NCI-H82 treated with DMSO at 0.1 percent for 48 hours (cell line): ENCODE measurements around the gene UNC45B.
"Not testable (repeated sequence)": the region's sequence is repeated elsewhere in the genome, so short reads cannot be mapped to it uniquely, and the experiment has no call there.

Experiments used
- DNase-seq: peaks from one replicate; lab custom pipeline; 2025; ENCODE audit not compliant: unreplicated experiment; lab: John Stamatoyannopoulos, UW

UNC45B gene

GRCh38 chr17:35214192-35214591 is 66.6 kb downstream of the UNC45B start:
- DNase-seq: no peak

- no peak for DNase-seq
These were observed 67.1 kb downstream of the UNC45B start for GRCh38 chr17:35214631-35215273.

GRCh38 chr17:35217107-35217506 is 69.5 kb downstream of the UNC45B start:
- no peak for DNase-seq

GRCh38 chr17:35218915-35219314 is 71.3 kb downstream of the UNC45B start:
- DNase-seq: no peak

- no peak for DNase-seq
These were observed 74.8 kb downstream of the UNC45B start for GRCh38 chr17:35222452-35222851.

GRCh38 chr17:35224436-35224835 is 76.8 kb downstream of the UNC45B start:
- no peak for DNase-seq

GRCh38 chr17:35227546-35227945 is 79.9 kb downstream of the UNC45B start:
- no peak for DNase-seq

- no peak for DNase-seq
These were observed 82.0 kb downstream of the UNC45B start for GRCh38 chr17:35229638-35230037.

- DNase-seq: not testable (repeated sequence)
These were observed 86.7 kb downstream of the UNC45B start for GRCh38 chr17:35234315-35234714.

- DNase-seq: no peak
These were observed 87.7 kb downstream of the UNC45B start for GRCh38 chr17:35235289-35235688.

GRCh38 chr17:35235917-35236316 is 88.3 kb downstream of the UNC45B start:
- DNase-seq: no peak

- DNase-seq: no peak
These were observed 89.2 kb downstream of the UNC45B start for GRCh38 chr17:35236821-35237220.

- no peak for DNase-seq
These were observed 91.2 kb downstream of the UNC45B start for GRCh38 chr17:35238821-35239220.
